Subcutaneous adipose tissue (tissue), 4 donors: ENCODE data around the gene THBS1. TPM values are rescaled to one million over a fixed set of nuclear protein-coding genes. Genes with fewer than 3 reads are reported as not detected.

Experiments used
- CTCF ChIP-seq: fragments of 450-650 bp; IDR thresholded peaks from one replicate; pipeline ENCODE4 v1.5.1; 2016; ENCODE audit warnings: low read depth, mild to moderate bottlenecking, control low read depth, antibody characterized with exemption, moderate library complexity
- total RNA-seq, 4 donors: library from RNA; depleted of rRNA; stranded (reverse); fragments of >200 nt; gene quantifications; one replicate each; pipeline ENCODE4 v1.1.0, GENCODE V29; 2016

THBS1 gene
- total RNA-seq, 4 donors from 2014 or later = 95.5 to 1,261 (median 601) TPM

- no peak for TF ChIP-seq CTCF
Observed at GRCh38 chr15:39585389-39585841, 4.5 kb downstream of the THBS1 start.

DNA sequence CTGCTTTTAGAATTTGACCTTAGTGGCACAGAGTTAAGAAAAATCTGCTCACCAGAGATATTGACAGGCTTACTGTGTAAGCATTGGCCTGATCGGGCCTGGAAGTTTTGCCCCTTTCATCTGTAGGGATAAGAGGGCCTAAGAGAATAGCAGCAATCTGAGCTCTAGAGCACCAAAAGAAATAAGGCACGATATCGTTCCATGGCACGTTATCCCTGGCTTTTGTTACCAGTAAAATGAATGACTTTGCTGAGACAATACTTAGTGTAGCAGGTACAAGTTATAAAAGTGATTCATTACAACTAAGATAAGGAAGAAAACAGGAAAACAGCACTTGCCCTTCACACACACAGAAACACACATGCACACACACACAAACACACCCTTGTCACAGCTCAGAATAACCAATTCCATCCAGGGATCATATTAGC, 5.0 kb downstream of the THBS1 start:
- TF ChIP-seq CTCF = no peak

- no peak for TF ChIP-seq CTCF
Observed at GRCh38 chr15:39586387-39587095, 5.7 kb downstream of the THBS1 start.

DNA sequence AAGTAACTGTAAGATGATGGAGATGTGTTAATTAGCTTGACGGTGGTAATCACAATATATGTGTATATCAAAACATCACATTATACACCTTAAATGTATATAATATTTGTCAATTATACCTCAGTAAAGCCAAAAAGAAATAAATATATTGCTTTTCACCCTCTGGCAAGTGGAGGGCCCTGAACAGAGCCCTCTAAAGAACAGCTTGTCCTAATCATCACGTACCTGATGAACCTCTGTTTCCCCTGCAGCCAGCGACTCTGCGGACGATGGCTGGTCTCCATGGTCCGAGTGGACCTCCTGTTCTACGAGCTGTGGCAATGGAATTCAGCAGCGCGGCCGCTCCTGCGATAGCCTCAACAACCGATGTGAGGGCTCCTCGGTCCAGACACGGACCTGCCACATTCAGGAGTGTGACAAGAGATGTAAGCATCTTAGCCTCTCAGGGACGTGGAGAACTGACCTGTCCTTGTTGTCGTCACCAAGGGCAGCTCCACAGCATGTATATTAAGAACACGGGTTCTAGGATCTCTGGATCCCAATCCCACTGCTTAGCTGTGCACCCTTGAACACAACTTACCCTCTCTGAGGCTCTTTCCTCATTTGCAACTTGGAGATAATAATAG, 6.3 kb downstream of the THBS1 start:
- no peak for TF ChIP-seq CTCF

- no peak for TF ChIP-seq CTCF
Observed at GRCh38 chr15:39587731-39588530, 7.1 kb downstream of the THBS1 start.

- no peak for TF ChIP-seq CTCF
Observed at GRCh38 chr15:39588531-39589192, 7.8 kb downstream of the THBS1 start.
